Mesenchymal stem cell (in vitro differentiated cells and primary cell): ENCODE measurements around the gene TMEM100.
A peak's percentile ranks its signal among the peaks of the same experiment; 100 is the strongest.

ENCODE experiments used
- DNase-seq: peaks from one replicate; pipeline ENCODE4 v3.0.0-alpha.2; 2013
- H2AFZ ChIP-seq: one replicate; pipeline ENCODE4 v1.6.1; 2013; ENCODE audit warnings: low read depth, mild to moderate bottlenecking, control low read depth, inconsistent platforms, low read length, moderate library complexity
- H2AK5ac ChIP-seq: 2 replicates; pipeline ENCODE4 v1.6.1; 2013; ENCODE audit warnings: low read length, moderate library complexity, mild to moderate bottlenecking, inconsistent platforms; ENCODE audit not compliant: severe bottlenecking
- H2BK120ac ChIP-seq: one replicate; pipeline ENCODE4 v1.6.1; 2013; ENCODE audit warnings: low read depth, mild to moderate bottlenecking, inconsistent platforms, low read length, moderate library complexity
- H2BK12ac ChIP-seq, 2 experiments: one replicate each; pipeline ENCODE4 v1.6.1; 2013; ENCODE audit warnings: inconsistent platforms in 2 of 2, low read length in 2 of 2, mild to moderate bottlenecking in 2 of 2, moderate library complexity in 2 of 2, control low read depth in 1 of 2
- H2BK15ac ChIP-seq: one replicate; pipeline ENCODE4 v1.6.1; 2013; ENCODE audit warnings: mild to moderate bottlenecking, low read depth, inconsistent platforms; ENCODE audit not compliant: poor library complexity, severe bottlenecking
- H2BK5ac ChIP-seq: 2 replicates; pipeline ENCODE4 v1.6.1; 2013; ENCODE audit warnings: low read depth, mild to moderate bottlenecking, low read length, control low read depth, inconsistent platforms; ENCODE audit not compliant: poor library complexity, severe bottlenecking
- H3K14ac ChIP-seq, 2 experiments: one replicate each; pipeline ENCODE4 v1.6.1; 2013; ENCODE audit warnings: inconsistent platforms in 2 of 2, low read length in 2 of 2, control low read depth in 1 of 2, mild to moderate bottlenecking in 1 of 2, moderate library complexity in 1 of 2
- H3K18ac ChIP-seq, 2 experiments: one replicate each; pipeline ENCODE4 v1.6.1; 2013; ENCODE audit warnings: inconsistent platforms in 2 of 2, low read length in 2 of 2, control low read depth in 1 of 2, low read depth in 1 of 2, mild to moderate bottlenecking in 1 of 2
- H3K23ac ChIP-seq, 2 experiments: one replicate each; pipeline ENCODE4 v1.6.1; 2013; ENCODE audit warnings: inconsistent platforms in 2 of 2, low read length in 2 of 2, mild to moderate bottlenecking in 2 of 2, moderate library complexity in 2 of 2, control low read depth in 1 of 2
- H3K27ac ChIP-seq: 2 replicates; pipeline ENCODE4 v1.5.1; 2013; ENCODE audit warnings: mild to moderate bottlenecking, moderate library complexity, low read length, control low read depth, inconsistent platforms; ENCODE audit not compliant: poor library complexity, severe bottlenecking
- H3K27me3 ChIP-seq, 2 experiments: 2 replicates each; pipeline versions ENCODE4 v1.6.1 to v1.7.0; 2013; ENCODE audit warnings: low read length in 2 of 2, mild to moderate bottlenecking in 2 of 2, moderate library complexity in 2 of 2, control low read depth in 1 of 2, inconsistent platforms in 1 of 2; ENCODE audit not compliant: control insufficient read depth in 1 of 2, insufficient read depth in 1 of 2
- H3K36me3 ChIP-seq, 2 experiments: 2 replicates each; pipeline versions ENCODE4 v1.6.1 to v1.7.0; 2013; ENCODE audit warnings: low read length in 2 of 2, control low read depth in 1 of 2, inconsistent platforms in 1 of 2, low read depth in 1 of 2, mild to moderate bottlenecking in 1 of 2; ENCODE audit not compliant: insufficient read depth in 2 of 2, control insufficient read depth in 1 of 2
- H3K4ac ChIP-seq, 2 experiments: one replicate each; pipeline ENCODE4 v1.6.1; 2013; ENCODE audit warnings: inconsistent platforms in 2 of 2, low read length in 2 of 2, mild to moderate bottlenecking in 2 of 2, moderate library complexity in 2 of 2, control low read depth in 1 of 2, low read depth in 1 of 2
- H3K4me1 ChIP-seq: 2 replicates; pipeline ENCODE4 v1.6.1; 2013; ENCODE audit warnings: low read depth, low read length, control low read depth; ENCODE audit not compliant: control insufficient read depth, insufficient read depth
- H3K4me2 ChIP-seq: 2 replicates; pipeline ENCODE4 v1.6.1; 2013; ENCODE audit warnings: low read length, mild to moderate bottlenecking, inconsistent platforms; ENCODE audit not compliant: poor library complexity, severe bottlenecking
- H3K4me3 ChIP-seq, 2 experiments: 2 replicates each; pipeline versions ENCODE4 v1.5.1 to v1.7.0; 2013; ENCODE audit warnings: low read length in 2 of 2, mild to moderate bottlenecking in 2 of 2, control low read depth in 1 of 2, low read depth in 1 of 2; ENCODE audit not compliant: insufficient read depth in 1 of 2
- H3K79me1 ChIP-seq: replicated peaks from 2 replicates; pipeline ENCODE4 v1.6.1; 2013; ENCODE audit warnings: mild to moderate bottlenecking, control low read depth, low read length, inconsistent platforms; ENCODE audit not compliant: poor library complexity, severe bottlenecking
- H3K9ac ChIP-seq: 2 replicates; pipeline ENCODE4 v1.7.0; 2013; ENCODE audit warnings: mild to moderate bottlenecking, low read length, moderate library complexity
- H3K9me3 ChIP-seq: 2 replicates; pipeline ENCODE4 v1.7.0; 2013; ENCODE audit warnings: mild to moderate bottlenecking, low read length; ENCODE audit not compliant: control insufficient read depth
- H4K8ac ChIP-seq: one replicate; pipeline ENCODE4 v1.6.1; 2013; ENCODE audit warnings: inconsistent platforms, mild to moderate bottlenecking, low read length, moderate library complexity
- H4K91ac ChIP-seq: one replicate; pipeline ENCODE4 v1.6.1; 2013; ENCODE audit warnings: mild to moderate bottlenecking, low read length, inconsistent platforms
- whole genome bisulfite sequencing: methylation state at CpG from one replicate; pipeline ENCODE4 v1.1.7; 2013; ENCODE audit warnings: mixed read lengths; 5-methylcytosine and 5-hydroxymethylcytosine counted together

TMEM100 gene

GRCh38 chr17:55762086-55762858 is 39.6 kb upstream of the TMEM100 start:
- H3K4me1 ChIP-seq = no peaks in the 10 kb centered on the region
- no peak overlapping the region for H2BK15ac ChIP-seq
- no peak for DNase-seq
- no peak overlapping the region for H3K14ac ChIP-seq
- no peak overlapping the region for H3K9ac ChIP-seq
- H3K23ac ChIP-seq = no peak overlapping the region
- H3K18ac ChIP-seq = peak overlapping the region in 1 of 2 experiments; percentile 2
- H2BK12ac ChIP-seq = no peak overlapping the region
- H2AFZ ChIP-seq = no peak overlapping the region
- H3K4me3 ChIP-seq = no peak overlapping the region
- H2BK5ac ChIP-seq = no peak overlapping the region
- H4K8ac ChIP-seq = no peak overlapping the region
- no peak overlapping the region for H4K91ac ChIP-seq
- H3K36me3 ChIP-seq = peaks cover 0 to under 1% of the 10 kb centered on the region in 2 experiments
- WGBS = 93% methylated on average over 6 of the region's 6 CpGs
- no peak overlapping the region for H3K4me2 ChIP-seq
- H3K27me3 ChIP-seq = no peaks in the 10 kb centered on the region
- H2BK120ac ChIP-seq = no peak overlapping the region
- H3K27ac ChIP-seq = no peak overlapping the region
- no peak overlapping the region for H3K4ac ChIP-seq
- H2AK5ac ChIP-seq = no peak overlapping the region
- H3K9me3 ChIP-seq = no peaks in the 10 kb centered on the region
- H3K79me1 ChIP-seq = peaks cover 29% of the 10 kb centered on the region

- no peak for DNase-seq
- H2BK120ac ChIP-seq = no peak overlapping the region
- H3K4me2 ChIP-seq = no peak overlapping the region
- no peak overlapping the region for H3K27ac ChIP-seq
- H3K79me1 ChIP-seq = peaks cover 31% of the 10 kb centered on the region
- no peak overlapping the region for H3K9ac ChIP-seq
- no peak overlapping the region for H2BK5ac ChIP-seq
- H3K36me3 ChIP-seq = peaks cover 0 to 3% of the 10 kb centered on the region in 2 experiments
- no peak overlapping the region for H4K8ac ChIP-seq
- H3K27me3 ChIP-seq = no peaks in the 10 kb centered on the region
- no peak overlapping the region for H3K23ac ChIP-seq
- H3K14ac ChIP-seq = no peak overlapping the region
- H2BK15ac ChIP-seq = no peak overlapping the region
- no peak overlapping the region for H2AK5ac ChIP-seq
- H3K9me3 ChIP-seq = no peaks in the 10 kb centered on the region
- H3K4me3 ChIP-seq = no peak overlapping the region
- no peak overlapping the region for H4K91ac ChIP-seq
- H3K4ac ChIP-seq = no peak overlapping the region
- no peak overlapping the region for H3K18ac ChIP-seq
- no peaks in the 10 kb centered on the region for H3K4me1 ChIP-seq
- WGBS = 100% methylated on average over 1 of the region's 3 CpGs
- H2AFZ ChIP-seq = no peak overlapping the region
- H2BK12ac ChIP-seq = no peak overlapping the region
Observed at GRCh38 chr17:55760643-55761355, 38.1 kb upstream of the TMEM100 start.

- Histone ChIP-seq H3K27me3 (no peaks in the 10 kb centered on the region), H2BK15ac (no peak overlapping the region), H3K23ac (no peak overlapping the region), H4K8ac (no peak overlapping the region), H3K4ac (no peak overlapping the region), H3K4me2 (no peak overlapping the region), H3K14ac (no peak overlapping the region), H3K36me3 (peaks cover 4 to 19% of the 10 kb centered on the region in 2 experiments), H2AFZ (no peak overlapping the region), H3K4me3 (no peak overlapping the region), H3K9me3 (no peaks in the 10 kb centered on the region), H3K4me1 (no peaks in the 10 kb centered on the region), H3K9ac (no peak overlapping the region), H2AK5ac (no peak overlapping the region), H2BK120ac (no peak overlapping the region), H3K79me1 (peaks cover 41% of the 10 kb centered on the region), H3K27ac (no peak overlapping the region), H2BK5ac (no peak overlapping the region), H2BK12ac (no peak overlapping the region), H3K18ac (no peak overlapping the region), H4K91ac (no peak overlapping the region)
- no peak for DNase-seq
Observed at GRCh38 chr17:55758171-55758570, 35.5 kb upstream of the TMEM100 start.

GRCh38 chr17:55757659-55758058 is 35.0 kb upstream of the TMEM100 start:
- H3K9me3 ChIP-seq = no peaks in the 10 kb centered on the region
- H3K14ac ChIP-seq = no peak overlapping the region
- WGBS = 100% methylated on average over 1 of the region's 1 CpG
- no peak overlapping the region for H4K91ac ChIP-seq
- no peak overlapping the region for H2BK120ac ChIP-seq
- H3K4me1 ChIP-seq = no peaks in the 10 kb centered on the region
- H2BK15ac ChIP-seq = no peak overlapping the region
- H2AK5ac ChIP-seq = no peak overlapping the region
- H3K27ac ChIP-seq = no peak overlapping the region
- no peak overlapping the region for H3K4me3 ChIP-seq
- no peaks in the 10 kb centered on the region for H3K27me3 ChIP-seq
- no peak for DNase-seq
- no peak overlapping the region for H3K4me2 ChIP-seq
- H2AFZ ChIP-seq = no peak overlapping the region
- no peak overlapping the region for H2BK12ac ChIP-seq
- H3K4ac ChIP-seq = no peak overlapping the region
- H3K36me3 ChIP-seq = peaks cover 4 to 19% of the 10 kb centered on the region in 2 experiments
- H3K79me1 ChIP-seq = peaks cover 44% of the 10 kb centered on the region
- H3K18ac ChIP-seq = no peak overlapping the region
- no peak overlapping the region for H3K9ac ChIP-seq
- H4K8ac ChIP-seq = no peak overlapping the region
- H2BK5ac ChIP-seq = no peak overlapping the region
- H3K23ac ChIP-seq = no peak overlapping the region
